ENCODE results near the gene GLT8D1. TPM values are rescaled to one million over a fixed set of nuclear protein-coding genes. Genes with fewer than 3 reads are reported as not detected.
"Not testable (repeated sequence)": the region's sequence is repeated elsewhere in the genome, so short reads cannot be mapped to it uniquely, and the experiment has no call there.

The GLT8D1 gene
- total RNA-seq, 4 donors from 2014 or later, result 31.6 to 40.3 (median 35.7) TPM

DNA sequence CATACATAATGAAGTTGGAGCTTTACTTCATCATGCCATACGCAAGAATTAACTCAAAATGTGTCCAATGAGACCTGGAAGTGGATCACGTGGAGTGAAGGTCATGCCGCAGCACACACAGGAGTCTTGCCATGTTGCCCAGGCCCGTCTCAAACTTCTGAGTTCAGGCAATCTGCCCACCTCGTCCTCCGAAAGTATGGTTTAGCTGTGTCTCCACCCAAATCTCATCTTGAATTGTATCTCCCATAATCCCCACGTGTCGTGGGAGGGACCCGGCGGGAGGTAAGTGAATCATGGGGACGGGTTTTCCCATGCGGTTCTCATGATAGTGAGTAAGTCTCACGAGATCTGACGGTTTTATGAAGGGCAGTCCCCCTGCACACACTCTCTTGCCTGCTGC, 26.0 kb upstream of the GLT8D1 start:
- intact Hi-C loops (cut with DNase I), result no loop called here
- TF ChIP-seq, protein P1, sequence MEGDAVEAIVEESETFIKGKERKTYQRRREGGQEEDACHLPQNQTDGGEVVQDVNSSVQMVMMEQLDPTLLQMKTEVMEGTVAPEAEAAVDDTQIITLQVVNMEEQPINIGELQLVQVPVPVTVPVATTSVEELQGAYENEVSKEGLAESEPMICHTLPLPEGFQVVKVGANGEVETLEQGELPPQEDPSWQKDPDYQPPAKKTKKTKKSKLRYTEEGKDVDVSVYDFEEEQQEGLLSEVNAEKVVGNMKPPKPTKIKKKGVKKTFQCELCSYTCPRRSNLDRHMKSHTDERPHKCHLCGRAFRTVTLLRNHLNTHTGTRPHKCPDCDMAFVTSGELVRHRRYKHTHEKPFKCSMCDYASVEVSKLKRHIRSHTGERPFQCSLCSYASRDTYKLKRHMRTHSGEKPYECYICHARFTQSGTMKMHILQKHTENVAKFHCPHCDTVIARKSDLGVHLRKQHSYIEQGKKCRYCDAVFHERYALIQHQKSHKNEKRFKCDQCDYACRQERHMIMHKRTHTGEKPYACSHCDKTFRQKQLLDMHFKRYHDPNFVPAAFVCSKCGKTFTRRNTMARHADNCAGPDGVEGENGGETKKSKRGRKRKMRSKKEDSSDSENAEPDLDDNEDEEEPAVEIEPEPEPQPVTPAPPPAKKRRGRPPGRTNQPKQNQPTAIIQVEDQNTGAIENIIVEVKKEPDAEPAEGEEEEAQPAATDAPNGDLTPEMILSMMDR (IDR thresholded peaks at IDR 0.05), result no peak
- TF ChIP-seq POLR2AphosphoS5 (IDR thresholded peaks at IDR 0.05) (no peak), EP300 (IDR thresholded peaks at IDR 0.05) (no peak), POLR2A (IDR thresholded peaks at IDR 0.05; ENCODE audit: low read depth) (no peak)
- H3K27ac ChIP-seq (replicated peaks in 1 of 4), result no peak overlapping the region
- no peaks in the 10 kb centered on the region for H3K4me1 ChIP-seq
- peaks cover 42 to 85% (median 60%) of the 10 kb centered on the region in 4 donors for H3K36me3 ChIP-seq
- H3K4me3 ChIP-seq, result no peak overlapping the region
- WGBS, result 93% methylated on average over 14 of the region's 14 CpGs
- no peaks in the 10 kb centered on the region for H3K27me3 ChIP-seq
- DNase-seq (ENCODE audit: extremely low spot score), result no peak
- peaks cover 0 to 8% (median 0%) of the 10 kb centered on the region in 4 donors for H3K9me3 ChIP-seq

DNA sequence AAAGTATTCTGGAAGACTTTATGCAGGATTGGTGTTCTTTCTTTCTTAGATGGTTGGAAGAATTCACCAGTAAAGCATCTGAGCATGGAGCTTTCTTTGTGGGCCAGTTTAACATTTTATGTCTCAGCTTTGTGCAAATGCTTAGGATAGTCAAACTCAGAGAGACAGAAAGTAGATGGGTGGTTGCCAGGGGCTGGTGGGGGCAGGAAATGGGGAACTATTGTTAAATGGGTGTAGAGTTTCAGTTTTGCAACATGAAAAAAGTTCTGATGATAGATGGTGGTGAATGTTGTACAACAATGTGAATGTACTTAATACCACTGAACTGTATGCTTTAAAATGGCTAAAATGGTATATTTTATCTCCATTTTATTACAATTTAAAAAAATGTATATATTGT, 25.1 kb upstream of the GLT8D1 start:
- peaks cover 36 to 75% (median 52%) of the 10 kb centered on the region in 4 donors for H3K36me3 ChIP-seq
- intact Hi-C loops (cut with DNase I), result no loop called here
- no peak for DNase-seq (ENCODE audit: extremely low spot score)
- no peaks in the 10 kb centered on the region for H3K27me3 ChIP-seq
- no peak for TF ChIP-seq POLR2A (IDR thresholded peaks at IDR 0.05; ENCODE audit: low read depth)
- TF ChIP-seq EP300 (IDR thresholded peaks at IDR 0.05), result no peak
- TF ChIP-seq POLR2AphosphoS5 (IDR thresholded peaks at IDR 0.05), result no peak
- TF ChIP-seq, protein P1 (IDR thresholded peaks at IDR 0.05), result no peak
- H3K4me3 ChIP-seq, result no peak overlapping the region
- no peaks in the 10 kb centered on the region for H3K4me1 ChIP-seq
- no peak overlapping the region for H3K27ac ChIP-seq (replicated peaks in 1 of 4)
- peaks cover 0 to 8% (median 0%) of the 10 kb centered on the region in 4 donors for H3K9me3 ChIP-seq

DNA sequence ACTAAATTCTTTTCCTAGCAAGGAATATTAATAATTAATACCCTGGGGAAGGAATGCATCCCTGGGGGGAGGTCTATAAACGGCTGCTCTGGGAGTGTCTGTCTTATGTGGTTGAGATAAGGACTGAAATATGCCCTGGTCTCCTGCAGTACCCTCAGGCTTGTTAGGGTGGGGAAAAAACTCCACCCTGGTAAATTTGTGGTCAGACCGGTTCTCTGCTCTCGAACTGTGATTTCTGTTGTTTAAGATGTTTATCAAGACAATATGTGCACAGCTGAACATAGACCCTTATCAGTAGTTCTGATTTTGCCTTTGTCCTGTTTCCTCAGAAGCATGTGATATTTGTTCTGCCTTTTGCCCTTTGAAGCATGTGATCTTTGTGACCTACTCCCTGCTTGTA, 23.2 kb upstream of the GLT8D1 start:
- H3K36me3 ChIP-seq, result peaks cover 20 to 56% (median 41%) of the 10 kb centered on the region in 4 donors
- 98% methylated on average over 3 of the region's 3 CpGs for WGBS
- intact Hi-C loops (cut with DNase I); H3K9me3 ChIP-seq; H3K4me3 ChIP-seq; DNase-seq (ENCODE audit: extremely low spot score); H3K27ac ChIP-seq (replicated peaks in 1 of 4); H3K27me3 ChIP-seq; H3K4me1 ChIP-seq: not testable (repeated sequence)

DNA sequence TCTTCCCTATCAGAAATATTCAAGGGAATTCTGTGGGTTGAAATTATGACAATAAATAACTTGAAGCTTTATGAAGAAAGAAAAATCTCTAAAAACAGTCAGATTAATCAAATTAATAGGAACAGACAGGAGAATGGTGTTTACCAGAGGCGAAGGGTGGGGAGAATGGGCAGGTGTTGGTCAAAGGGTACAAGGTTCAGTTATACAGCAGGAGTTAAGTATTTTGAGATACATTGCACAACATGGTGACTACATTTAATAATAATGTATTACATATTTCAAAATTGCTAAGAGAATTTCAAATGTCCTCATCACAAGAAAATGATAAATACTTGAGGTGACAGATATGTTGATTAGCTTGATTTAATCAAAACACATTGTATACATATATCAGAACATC, 18.9 kb upstream of the GLT8D1 start:
- intact Hi-C loops (cut with DNase I), result no loop called here
- TF ChIP-seq, protein P1 (IDR thresholded peaks at IDR 0.05), result no peak
- TF ChIP-seq POLR2AphosphoS5 (IDR thresholded peaks at IDR 0.05) (no peak), EP300 (IDR thresholded peaks at IDR 0.05) (no peak)
- Histone ChIP-seq H3K27ac (replicated peaks in 1 of 4) (no peak overlapping the region), H3K9me3 (peaks cover 0 to 8% (median 0%) of the 10 kb centered on the region in 4 donors), H3K36me3 (peaks cover 6 to 37% (median 13%) of the 10 kb centered on the region in 4 donors), H3K4me1 (no peaks in the 10 kb centered on the region), H3K27me3 (no peaks in the 10 kb centered on the region), H3K4me3 (no peak overlapping the region)
- WGBS, result 86% methylated on average over 1 of the region's 1 CpG
- DNase-seq (ENCODE audit: extremely low spot score), result no peak

DNA sequence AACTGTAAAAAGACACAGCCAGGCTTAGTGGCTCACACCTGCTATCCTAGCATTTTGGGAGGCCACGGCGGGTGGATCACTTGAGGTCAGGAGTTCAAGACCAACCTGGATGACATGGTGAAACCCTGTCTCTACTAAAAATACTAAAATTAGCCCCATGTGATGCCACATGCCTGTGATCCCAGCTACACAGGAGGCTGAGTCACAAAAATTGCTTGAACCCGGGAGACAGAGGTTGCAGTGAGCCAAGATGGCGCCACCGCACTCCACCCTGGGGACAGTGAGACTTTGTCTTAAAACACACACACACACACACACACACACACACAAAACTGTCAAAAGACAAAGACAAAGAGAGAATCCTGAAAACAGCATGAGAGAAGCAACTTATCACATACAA, 18.3 kb upstream of the GLT8D1 start:
- Histone ChIP-seq H3K27ac (replicated peaks in 1 of 4) (no peak overlapping the region), H3K9me3 (peaks cover 0 to 7% (median 0%) of the 10 kb centered on the region in 4 donors), H3K27me3 (no peaks in the 10 kb centered on the region), H3K4me3 (no peak overlapping the region), H3K4me1 (no peaks in the 10 kb centered on the region), H3K36me3 (peaks cover 4 to 35% (median 13%) of the 10 kb centered on the region in 4 donors)
- DNase-seq (ENCODE audit: extremely low spot score), result no peak
- intact Hi-C loops (cut with DNase I), result no loop called here
- TF ChIP-seq POLR2A (IDR thresholded peaks at IDR 0.05; ENCODE audit: low read depth) (no peak), POLR2AphosphoS5 (IDR thresholded peaks at IDR 0.05) (no peak), EP300 (IDR thresholded peaks at IDR 0.05) (no peak)
- TF ChIP-seq, protein P1 (IDR thresholded peaks at IDR 0.05), result no peak
- WGBS, result 94% methylated on average over 5 of the region's 5 CpGs

Measured in esophagus muscularis mucosa (tissue), 4 donors.